ENCODE results near the gene TUBB1. TPM values are rescaled to one million over a fixed set of nuclear protein-coding genes. Genes with fewer than 3 reads are reported as not detected.

Gene TUBB1
- total RNA-seq, 2 donors from 2014 or later: not detected

DNA sequence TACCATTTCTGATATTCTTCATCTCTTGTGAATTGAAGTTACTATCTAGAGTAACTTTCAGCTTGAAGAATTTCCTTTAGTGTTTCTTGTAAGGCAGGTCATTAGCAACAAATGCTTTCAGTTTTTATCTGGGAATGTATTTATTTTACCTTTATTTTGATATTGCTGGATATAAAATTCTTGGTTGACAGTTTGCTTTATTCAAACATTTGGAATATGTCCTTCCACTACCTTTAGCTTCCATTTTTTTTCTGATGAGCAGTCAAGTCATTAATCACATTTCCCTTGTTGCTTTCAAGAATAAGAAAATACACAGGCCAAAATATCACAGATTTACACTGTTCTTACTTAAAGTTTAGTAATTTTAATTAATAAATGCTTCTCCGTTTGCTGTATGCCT lies 43.9 kb upstream of the TUBB1 start:
- Histone ChIP-seq H3K27ac (ENCODE audit: low read depth, low read length) (no peak overlapping the region), H3K4me3 (ENCODE audit: low read length) (no peak overlapping the region), H3K9me3 (ENCODE audit: control insufficient read depth, low read length) (peaks cover 15% of the 10 kb centered on the region), H3K4me1 (ENCODE audit: control insufficient read depth, insufficient read depth, low read length) (no peaks in the 10 kb centered on the region), H3K36me3 (ENCODE audit: control insufficient read depth, insufficient read depth, low read length) (no peaks in the 10 kb centered on the region), H3K27me3 (ENCODE audit: control insufficient read depth, insufficient read depth, low read length, poor library complexity, severe bottlenecking) (no peaks in the 10 kb centered on the region), H3K9ac (ENCODE audit: extremely low read depth, low read length, poor library complexity, severe bottlenecking) (no peak overlapping the region)
- no peak overlapping the region for H3K27ac Mint-ChIP-seq
- no peak for DNase-seq
- H3K27me3 Mint-ChIP-seq (ENCODE audit: insufficient read depth): peaks cover 2% of the 10 kb centered on the region
- no peaks in the 10 kb centered on the region for H3K36me3 Mint-ChIP-seq (ENCODE audit: low read depth)
- WGBS, 2 experiments (ENCODE audit: insufficient coverage in 1 of 2, insufficient read length in 1 of 2): 92% methylated on average over 1 of the region's 1 CpG; no CpG with 5 or more reads in 1 of the 2 experiments
- no peak overlapping the region for H3K4me3 Mint-ChIP-seq
- peaks cover 7% of the 10 kb centered on the region for H3K9me3 Mint-ChIP-seq
- TF ChIP-seq, protein P1, sequence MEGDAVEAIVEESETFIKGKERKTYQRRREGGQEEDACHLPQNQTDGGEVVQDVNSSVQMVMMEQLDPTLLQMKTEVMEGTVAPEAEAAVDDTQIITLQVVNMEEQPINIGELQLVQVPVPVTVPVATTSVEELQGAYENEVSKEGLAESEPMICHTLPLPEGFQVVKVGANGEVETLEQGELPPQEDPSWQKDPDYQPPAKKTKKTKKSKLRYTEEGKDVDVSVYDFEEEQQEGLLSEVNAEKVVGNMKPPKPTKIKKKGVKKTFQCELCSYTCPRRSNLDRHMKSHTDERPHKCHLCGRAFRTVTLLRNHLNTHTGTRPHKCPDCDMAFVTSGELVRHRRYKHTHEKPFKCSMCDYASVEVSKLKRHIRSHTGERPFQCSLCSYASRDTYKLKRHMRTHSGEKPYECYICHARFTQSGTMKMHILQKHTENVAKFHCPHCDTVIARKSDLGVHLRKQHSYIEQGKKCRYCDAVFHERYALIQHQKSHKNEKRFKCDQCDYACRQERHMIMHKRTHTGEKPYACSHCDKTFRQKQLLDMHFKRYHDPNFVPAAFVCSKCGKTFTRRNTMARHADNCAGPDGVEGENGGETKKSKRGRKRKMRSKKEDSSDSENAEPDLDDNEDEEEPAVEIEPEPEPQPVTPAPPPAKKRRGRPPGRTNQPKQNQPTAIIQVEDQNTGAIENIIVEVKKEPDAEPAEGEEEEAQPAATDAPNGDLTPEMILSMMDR (conservative IDR thresholded peaks at IDR 0.05): no peak
- peaks cover 14% of the 10 kb centered on the region for H3K4me1 Mint-ChIP-seq

DNA sequence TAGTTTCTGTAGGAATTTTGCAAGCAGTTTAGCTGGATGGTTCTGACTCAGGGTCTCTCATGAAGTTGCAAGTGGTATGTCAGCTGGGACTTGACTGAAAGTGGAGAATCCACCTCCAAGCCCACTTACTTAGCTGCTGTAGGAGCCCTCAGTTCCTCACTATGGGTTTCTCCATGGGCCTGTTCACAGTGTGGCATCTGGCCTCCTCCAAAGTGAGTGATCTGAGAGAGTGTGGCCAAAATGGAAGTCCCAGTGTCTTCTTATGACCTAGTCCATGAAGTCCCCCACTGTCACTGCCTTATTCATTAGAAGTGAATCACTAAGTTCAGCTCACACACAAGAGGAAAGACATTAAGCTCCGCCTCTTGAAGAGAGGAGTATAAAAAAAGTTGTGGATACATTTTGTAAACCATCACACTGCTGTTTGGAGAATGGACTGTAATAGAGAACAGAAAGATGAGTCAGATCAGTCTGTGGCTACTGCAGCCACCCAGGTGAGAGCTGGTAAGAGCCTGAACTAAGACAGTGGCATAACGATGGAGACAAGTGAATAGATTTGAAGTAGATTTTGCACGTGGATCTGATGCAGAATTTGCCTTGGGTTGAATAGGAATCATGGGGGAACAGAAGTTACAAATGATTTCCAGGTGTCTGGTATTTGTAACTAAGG lies 43.0 kb upstream of the TUBB1 start:
- 86 to 90% methylated on average over 2 to 3 of the region's 3 CpGs for WGBS, 2 experiments (ENCODE audit: insufficient coverage in 1 of 2, insufficient read length in 1 of 2)
- no peaks in the 10 kb centered on the region for H3K4me1 ChIP-seq (ENCODE audit: control insufficient read depth, insufficient read depth, low read length)
- DNase-seq: no peak

DNA sequence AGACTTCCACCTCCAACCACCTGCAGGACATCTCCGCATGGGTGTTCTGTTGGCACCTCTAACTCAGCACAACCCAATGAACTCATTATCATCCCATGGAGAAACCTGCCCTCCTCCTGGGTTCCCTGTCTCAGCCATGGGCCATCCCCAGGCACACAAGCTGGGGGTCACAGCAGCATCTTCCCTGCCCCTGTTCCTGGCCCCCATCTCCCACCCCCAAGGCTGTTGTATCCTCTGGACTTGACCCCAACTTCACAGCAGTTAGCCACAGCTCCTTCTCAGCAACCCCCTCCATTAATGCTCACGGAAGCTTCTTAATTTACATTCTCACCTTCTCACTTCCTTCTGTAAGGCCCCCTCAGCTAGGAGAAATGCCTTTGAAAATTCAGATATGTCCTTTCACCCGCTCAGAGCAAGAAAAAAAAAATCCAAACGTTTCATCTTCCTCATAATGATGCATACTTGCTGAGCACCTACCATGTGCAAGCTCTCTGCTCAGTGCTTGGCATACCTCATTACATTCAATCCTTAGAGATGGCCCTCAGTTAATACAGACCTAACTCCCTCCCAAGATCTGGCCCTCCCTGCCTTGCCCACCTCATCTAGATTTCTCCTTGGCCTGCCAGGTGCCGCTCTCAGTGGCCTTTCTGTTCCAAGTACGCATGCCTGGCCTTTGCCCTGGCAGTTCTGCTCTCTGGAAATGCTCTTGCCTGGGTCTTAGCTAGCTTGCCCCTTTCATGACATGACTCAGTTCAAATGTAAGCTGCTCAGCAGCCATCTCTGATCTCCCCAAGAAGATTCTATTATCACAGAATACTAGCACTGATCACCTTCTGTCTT lies 40.7 kb upstream of the TUBB1 start:
- Mint-ChIP-seq H3K27ac (no peak overlapping the region), H3K27me3 (ENCODE audit: insufficient read depth) (no peaks in the 10 kb centered on the region), H3K36me3 (ENCODE audit: low read depth) (peaks cover 5% of the 10 kb centered on the region), H3K4me1 (peaks cover 23% of the 10 kb centered on the region), H3K9me3 (peaks cover 7% of the 10 kb centered on the region), H3K4me3 (no peak overlapping the region)
- no peak for DNase-seq
- Histone ChIP-seq H3K36me3 (ENCODE audit: control insufficient read depth, insufficient read depth, low read length) (no peaks in the 10 kb centered on the region), H3K27me3 (ENCODE audit: control insufficient read depth, insufficient read depth, low read length, poor library complexity, severe bottlenecking) (no peaks in the 10 kb centered on the region), H3K4me1 (ENCODE audit: control insufficient read depth, insufficient read depth, low read length) (no peaks in the 10 kb centered on the region), H3K9me3 (ENCODE audit: control insufficient read depth, low read length) (peaks cover 15% of the 10 kb centered on the region), H3K9ac (ENCODE audit: extremely low read depth, low read length, poor library complexity, severe bottlenecking) (no peak overlapping the region), H3K4me3 (ENCODE audit: low read length) (no peak overlapping the region), H3K27ac (ENCODE audit: low read depth, low read length) (no peak overlapping the region)
- TF ChIP-seq, protein P1 (conservative IDR thresholded peaks at IDR 0.05): no peak
- WGBS, 2 experiments (ENCODE audit: insufficient coverage in 1 of 2, insufficient read length in 1 of 2): 72 to 75% methylated on average over 5 to 6 of the region's 6 CpGs

More for the DNA sequence above, 43.0 kb upstream of the TUBB1 start:
- peaks cover 2% of the 10 kb centered on the region for H3K27me3 Mint-ChIP-seq (ENCODE audit: insufficient read depth)
- no peaks in the 10 kb centered on the region for H3K27me3 ChIP-seq (ENCODE audit: control insufficient read depth, insufficient read depth, low read length, poor library complexity, severe bottlenecking)
- H3K9ac ChIP-seq (ENCODE audit: extremely low read depth, low read length, poor library complexity, severe bottlenecking): no peak overlapping the region
- peaks cover 14% of the 10 kb centered on the region for H3K4me1 Mint-ChIP-seq
- H3K4me3 Mint-ChIP-seq: no peak overlapping the region
- H3K36me3 Mint-ChIP-seq (ENCODE audit: low read depth): no peaks in the 10 kb centered on the region
- H3K4me3 ChIP-seq (ENCODE audit: low read length): no peak overlapping the region
- no peaks in the 10 kb centered on the region for H3K36me3 ChIP-seq (ENCODE audit: control insufficient read depth, insufficient read depth, low read length)
- H3K9me3 ChIP-seq (ENCODE audit: control insufficient read depth, low read length): peaks cover 15% of the 10 kb centered on the region
- peaks cover 7% of the 10 kb centered on the region for H3K9me3 Mint-ChIP-seq
- TF ChIP-seq, protein P1 (conservative IDR thresholded peaks at IDR 0.05): no peak
- no peak overlapping the region for H3K27ac Mint-ChIP-seq
- H3K27ac ChIP-seq (ENCODE audit: low read depth, low read length): no peak overlapping the region
